Erythroblast (primary cell): ENCODE data around the gene TERF2IP.

ENCODE experiments used
- DNase-seq, 2 experiments: peaks; one replicate each; lab custom pipeline; 2025; lab: John Stamatoyannopoulos, UW
- GATA1 ChIP-seq: IDR thresholded peaks from 2 replicates; pipeline ENCODE4 v1.6.1; 2011; ENCODE audit warnings: low read depth, mild to moderate bottlenecking, control low read depth, low read length, moderate library complexity
- POLR2A ChIP-seq: IDR thresholded peaks from 2 replicates; pipeline ENCODE4 v1.6.1; 2011; ENCODE audit warnings: mild to moderate bottlenecking, low read length

The TERF2IP gene

DNA sequence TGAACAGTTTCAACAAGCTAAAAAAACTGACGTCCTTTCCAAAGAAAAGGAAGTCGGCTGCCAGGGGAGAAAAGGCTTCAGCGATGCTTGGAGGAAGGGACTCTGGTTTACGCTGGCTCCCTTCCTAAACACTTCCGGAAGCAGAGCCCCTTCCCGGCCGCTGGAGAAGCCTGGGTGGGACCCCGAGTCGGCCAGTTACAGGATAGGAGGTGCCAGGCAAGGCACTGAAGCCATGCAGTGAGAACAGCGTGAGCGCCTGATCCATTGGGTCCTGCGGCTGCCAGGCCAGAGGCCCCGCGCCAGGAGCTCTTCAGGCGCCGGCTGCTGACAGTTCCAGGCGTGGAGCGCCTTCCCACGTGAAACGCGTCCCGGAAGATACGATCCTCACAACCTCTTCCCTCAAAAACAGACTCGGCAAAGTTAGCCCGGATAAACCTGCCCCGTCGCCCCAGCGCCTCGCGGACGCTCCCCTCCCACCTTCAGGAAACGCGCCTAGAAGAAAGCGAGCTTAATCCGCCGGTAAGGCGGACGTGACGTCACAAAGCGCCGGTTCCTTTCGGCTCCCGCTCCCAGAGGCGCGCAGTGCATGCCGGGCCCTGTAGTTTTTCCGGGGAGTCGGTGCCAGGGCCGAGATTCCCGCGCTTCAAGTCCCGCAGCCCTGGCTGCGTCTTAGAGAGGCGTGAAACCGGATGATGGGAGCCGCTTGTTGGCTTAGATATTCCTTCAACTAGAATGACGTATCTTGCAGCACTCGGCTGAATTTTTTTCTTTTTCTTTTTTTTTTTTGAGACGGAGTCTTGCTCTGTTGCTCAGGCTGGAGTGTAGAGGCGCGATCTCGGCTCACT is 24.6 kb upstream of the TERF2IP start, which contains the start of gene ADAT1:
Gene ADAT1, minus strand, starts transcription at position 521 of the 845 bp plus-strand sequence. CDS start 2,482 bp downstream, outside the sequence.
- no peak for TF ChIP-seq GATA1
- peak; percentile 96 for TF ChIP-seq POLR2A
- peak; percentile 98 to 99 for DNase-seq

DNA sequence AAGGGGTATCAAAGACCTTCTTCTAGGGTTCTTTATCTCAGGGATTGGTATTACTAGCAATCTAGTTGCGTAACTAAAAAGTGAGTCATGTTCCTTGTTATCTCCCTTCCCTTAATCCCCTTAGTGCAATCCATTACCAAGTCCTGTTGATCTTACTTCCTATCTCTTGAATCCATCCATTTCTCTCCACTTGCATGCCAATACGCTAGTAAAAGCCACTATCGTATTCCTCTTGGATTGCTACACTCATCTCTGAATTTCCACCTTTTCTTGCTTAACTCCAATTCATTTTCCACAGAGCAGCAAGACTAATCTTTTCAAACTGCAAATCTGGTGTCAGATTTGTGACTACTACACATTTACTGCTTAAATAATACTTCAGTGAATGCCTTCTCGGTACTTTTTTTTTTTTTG is 22.6 kb upstream of the TERF2IP start:
- DNase-seq, result peak; percentile 41 to 63

DNA sequence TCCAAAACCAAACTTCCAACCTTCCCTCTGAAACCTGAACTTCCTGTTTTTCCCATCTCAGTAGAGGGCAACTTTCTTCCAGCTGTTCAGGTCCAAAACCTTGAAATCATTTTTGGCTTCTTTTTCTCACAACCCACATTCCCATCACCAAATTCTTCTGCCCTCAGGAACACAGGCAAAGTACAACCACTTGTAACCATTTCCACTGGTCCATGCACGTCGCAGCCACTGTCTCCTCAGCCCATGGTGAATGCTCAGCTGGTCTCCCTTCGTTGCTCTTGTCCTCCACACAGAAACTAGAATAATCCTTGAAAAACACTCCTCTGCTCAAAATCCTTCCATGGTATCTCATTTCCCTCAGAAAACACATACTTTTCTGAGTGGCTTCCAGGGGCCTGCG is 20.8 kb upstream of the TERF2IP start:
- TF ChIP-seq GATA1 (no peak), POLR2A (no peak)

More for the DNA sequence above, 22.6 kb upstream of the TERF2IP start:
- TF ChIP-seq POLR2A (no peak), GATA1 (no peak)

DNA sequence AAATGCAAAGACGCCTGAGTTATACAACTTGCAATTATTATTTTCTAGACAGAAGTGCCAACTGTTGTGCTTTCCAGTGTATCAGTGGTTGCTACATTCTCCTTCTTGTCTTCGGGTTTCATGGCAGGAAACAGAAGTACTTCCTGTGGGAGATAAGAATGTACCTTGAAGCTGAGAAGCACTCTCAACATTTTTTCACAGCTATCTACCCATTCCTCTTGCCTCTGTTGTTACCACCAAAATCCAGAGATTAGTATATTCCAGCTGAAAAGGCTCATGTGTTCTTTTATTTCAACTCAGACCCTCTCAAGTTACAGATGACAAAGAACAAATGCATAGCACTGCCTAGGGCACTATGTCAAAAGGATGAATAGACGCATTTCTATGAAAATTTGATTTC is 19.7 kb upstream of the TERF2IP start:
- DNase-seq, result no peak
- no peak for TF ChIP-seq POLR2A
- no peak for TF ChIP-seq GATA1

More for the DNA sequence above, 20.8 kb upstream of the TERF2IP start:
- DNase-seq, result no peak

DNA sequence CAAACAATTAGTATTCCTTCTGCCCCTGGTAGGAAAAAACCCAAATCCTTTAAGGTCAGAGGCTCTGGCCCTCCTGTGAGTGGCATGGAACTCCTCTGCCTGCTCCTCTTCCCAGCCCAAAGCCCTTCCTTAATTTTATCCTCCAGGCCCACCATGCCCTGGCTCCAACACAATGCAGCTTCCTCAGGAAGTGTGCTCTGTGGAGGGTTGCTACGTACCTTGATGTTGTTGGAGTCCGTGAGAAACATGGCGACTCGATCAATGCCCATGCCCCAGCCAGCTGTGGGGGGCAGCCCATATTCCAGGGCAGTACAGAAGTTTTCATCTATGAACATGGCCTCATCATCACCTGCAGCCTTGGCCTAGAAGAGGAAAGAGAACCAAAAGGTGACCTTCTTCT is 19.2 kb upstream of the TERF2IP start:
- DNase-seq, result no peak

DNA sequence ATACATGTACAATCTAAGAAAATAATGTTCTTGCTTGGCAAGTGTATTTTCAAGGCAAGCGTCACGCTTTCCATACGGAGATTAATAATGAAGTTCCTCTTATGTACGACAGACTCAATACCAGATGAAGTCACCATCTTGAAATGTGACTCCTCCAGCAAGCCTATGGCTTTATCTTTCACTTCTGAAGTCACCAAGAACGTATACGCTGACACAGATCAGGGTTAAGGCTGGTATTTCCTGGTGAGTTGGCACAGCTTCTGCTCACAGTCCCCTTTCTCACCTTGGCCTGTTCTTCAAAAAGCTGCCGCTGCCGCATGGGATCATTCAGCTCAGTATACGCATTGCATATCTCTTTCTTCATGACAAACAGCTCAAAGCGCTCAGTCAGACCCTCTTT is 18.4 kb upstream of the TERF2IP start:
- DNase-seq, result no peak
- no peak for TF ChIP-seq POLR2A
- TF ChIP-seq GATA1, result no peak

More for the DNA sequence above, 19.2 kb upstream of the TERF2IP start:
- TF ChIP-seq POLR2A (no peak), GATA1 (no peak)

DNA sequence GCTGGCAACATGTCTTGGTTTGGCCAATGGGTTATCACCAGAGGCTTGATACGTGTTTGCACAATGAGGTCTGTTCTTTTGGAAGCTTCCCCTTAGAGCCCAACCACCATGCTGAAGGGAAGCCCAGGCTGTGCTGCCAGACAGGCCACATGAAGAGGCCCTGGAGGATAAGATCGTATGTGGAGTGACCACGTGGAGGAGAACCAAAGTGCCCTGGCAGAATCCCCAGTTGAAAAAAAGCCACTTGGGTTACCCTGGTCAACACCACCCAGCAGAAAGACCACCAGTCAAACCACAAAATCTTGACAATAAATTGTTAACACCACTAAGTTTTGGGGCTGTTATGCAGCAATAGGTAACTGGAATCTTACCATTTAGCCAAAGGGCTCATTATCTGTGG is 17.5 kb upstream of the TERF2IP start:
- TF ChIP-seq POLR2A, result no peak
- no peak for TF ChIP-seq GATA1
- DNase-seq, result no peak

DNA sequence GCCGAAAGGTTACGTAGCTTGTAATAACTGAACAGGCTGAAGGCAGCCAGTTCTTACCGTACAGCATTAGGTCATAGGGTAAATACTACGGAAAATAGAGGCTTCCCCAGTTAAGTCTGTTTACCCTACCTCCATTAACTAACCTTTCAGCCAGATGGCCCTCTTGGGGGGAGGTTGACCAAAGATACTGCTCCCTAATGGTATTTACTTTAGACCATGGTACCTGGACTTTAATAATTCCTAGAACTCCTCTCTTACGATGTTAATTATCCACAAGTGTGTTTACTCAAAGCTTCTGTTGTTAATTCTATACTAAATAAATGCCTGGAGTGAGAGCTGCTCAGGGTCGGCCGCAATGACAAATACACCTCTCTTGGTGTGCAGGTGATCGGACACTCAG is 14.7 kb upstream of the TERF2IP start:
- no peak for DNase-seq
- TF ChIP-seq POLR2A, result no peak

DNA sequence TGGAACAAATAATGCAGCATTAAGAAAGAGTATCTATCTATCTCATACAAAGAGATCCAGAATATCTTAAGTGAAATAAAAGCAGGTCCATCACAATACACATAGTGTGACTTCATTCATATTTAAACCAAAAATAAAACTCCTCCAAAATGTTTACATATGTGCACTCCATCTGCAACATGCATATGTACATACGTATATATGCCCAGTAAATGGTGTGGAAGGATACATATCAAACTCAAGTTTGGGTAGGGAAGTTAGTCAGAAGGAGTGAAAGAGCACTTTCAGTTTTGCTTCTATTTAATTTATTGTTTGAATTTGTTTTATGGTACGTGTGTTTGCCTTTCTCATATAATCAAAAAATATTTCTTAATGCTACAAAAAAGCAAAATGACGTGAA is 12.5 kb upstream of the TERF2IP start:
- TF ChIP-seq POLR2A (no peak), GATA1 (no peak)
- DNase-seq, result no peak

DNA sequence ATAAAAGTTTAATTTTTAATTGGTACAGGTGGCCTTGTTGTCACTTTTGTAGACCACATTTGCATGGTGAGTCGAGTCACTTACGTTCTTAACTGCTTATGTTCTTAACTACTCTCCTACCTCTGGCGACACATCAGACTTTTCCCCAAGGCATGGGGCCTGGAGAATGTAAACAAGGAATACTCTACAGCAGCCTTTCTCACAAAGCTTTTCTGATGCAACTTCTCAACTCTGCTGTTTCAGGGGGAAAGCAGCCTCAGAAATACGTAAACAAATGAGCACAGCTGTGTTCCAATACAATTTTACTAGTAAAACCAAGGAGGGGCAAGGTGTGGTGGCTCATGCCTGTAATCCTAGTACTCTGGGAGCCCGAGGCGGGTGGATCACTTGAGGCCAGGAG is 7.0 kb upstream of the TERF2IP start:
- TF ChIP-seq GATA1, result no peak
- TF ChIP-seq POLR2A, result no peak
- DNase-seq, result no peak

DNA sequence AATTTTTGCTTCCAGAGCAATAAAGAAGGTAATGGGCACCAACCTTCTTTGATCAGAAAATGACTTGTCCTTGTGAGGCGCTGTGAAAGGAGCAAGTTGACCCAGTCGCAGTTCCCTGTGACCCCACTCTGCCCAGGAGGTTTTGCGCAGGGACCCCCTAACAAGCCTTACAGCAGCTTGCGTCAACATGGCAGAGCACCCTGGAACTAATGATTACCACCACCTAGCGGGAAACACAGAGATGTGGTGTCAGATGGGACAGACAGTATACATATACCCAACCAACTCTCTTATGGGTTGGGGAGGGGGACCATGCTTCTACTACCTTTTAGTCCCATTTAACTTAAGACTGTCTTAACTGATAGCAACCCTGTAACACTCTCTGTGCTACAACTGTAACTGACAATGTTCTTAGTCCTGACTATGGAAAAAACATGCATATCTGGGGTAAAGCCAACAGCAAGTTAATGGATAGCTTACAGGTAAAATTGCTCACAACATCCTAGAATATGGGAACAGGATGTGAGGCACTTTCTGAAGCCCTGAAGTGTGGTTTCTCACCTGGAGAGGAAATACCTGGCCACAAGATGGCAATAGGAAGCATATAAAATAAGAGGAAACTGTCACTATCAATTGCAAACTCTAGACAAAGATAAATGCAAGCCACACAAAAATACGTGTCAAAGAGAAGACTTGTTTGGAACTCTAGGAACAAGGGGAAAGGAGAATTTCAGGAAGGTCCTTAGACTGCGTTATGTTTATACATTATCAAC is 3.1 kb upstream of the TERF2IP start:
- no peak for DNase-seq
- TF ChIP-seq POLR2A, result no peak
- TF ChIP-seq GATA1, result no peak

DNA sequence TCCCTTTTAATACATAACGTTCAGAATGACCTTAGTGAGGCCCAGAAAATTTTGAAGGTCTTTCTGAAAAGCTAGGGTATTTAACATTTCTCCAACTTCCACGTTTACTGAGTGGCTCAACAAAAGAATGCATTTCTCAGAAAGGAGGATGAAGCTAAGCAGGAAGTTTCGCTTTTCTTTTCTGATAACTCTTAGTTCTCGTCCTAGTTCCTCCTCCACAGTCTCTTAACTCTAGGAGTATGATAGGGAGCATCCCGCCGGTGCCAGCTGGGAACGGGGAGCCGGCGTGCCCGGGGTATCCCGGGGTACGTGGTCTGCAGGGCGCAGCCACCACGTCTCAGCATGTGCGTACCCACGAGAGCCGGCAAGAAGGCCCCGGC is 471 bp upstream of the TERF2IP start:
- DNase-seq, result no peak
- no peak for TF ChIP-seq POLR2A
- no peak for TF ChIP-seq GATA1

DNA sequence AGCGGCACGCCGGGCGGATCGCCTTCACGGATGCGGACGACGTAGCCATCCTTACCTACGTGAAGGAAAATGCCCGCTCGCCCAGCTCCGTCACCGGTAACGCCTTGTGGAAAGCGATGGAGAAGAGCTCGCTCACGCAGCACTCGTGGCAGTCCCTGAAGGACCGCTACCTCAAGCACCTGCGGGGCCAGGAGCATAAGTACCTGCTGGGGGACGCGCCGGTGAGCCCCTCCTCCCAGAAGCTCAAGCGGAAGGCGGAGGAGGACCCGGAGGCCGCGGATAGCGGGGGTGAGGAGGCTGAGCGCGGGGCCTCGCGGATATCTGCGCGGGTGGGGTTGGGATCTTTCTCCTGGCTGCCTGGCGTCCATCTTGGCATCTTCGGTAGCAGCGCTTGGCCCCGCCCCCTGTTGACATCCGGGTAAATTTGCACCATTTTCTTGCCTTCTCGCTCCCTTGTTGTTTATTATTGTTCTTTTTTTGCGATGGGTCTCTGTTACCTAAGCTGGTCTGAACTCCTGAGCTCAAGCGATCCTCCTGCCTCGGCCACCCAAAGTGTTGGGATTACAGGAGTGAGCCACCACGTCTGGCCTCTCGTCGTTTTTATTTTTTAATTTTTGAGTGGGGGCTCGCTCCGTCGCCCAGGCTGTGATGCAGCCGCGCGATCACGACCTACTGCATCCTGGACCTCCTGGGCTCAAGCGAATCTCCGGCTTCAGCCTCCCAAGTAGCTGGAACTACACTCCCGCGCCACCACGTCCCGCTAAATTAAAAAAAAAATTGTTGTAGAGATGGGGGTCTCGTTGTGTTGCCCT is 898 bp downstream of the TERF2IP start:
- DNase-seq, result peak; percentile 88 to 94
- TF ChIP-seq POLR2A, result no peak
- TF ChIP-seq GATA1, result no peak
